Thyroid gland (tissue), 4 donors: ENCODE measurements around the gene PCGF3. TPM values are rescaled to one million over a fixed set of nuclear protein-coding genes. Genes with fewer than 3 reads are reported as not detected.

Experiments
- DNase-seq, 2 donors: peaks; one replicate each; pipeline ENCODE4 v3.0.0-alpha.2; 2019
- H3K27ac ChIP-seq, 3 donors: fragments of 200-600 bp; sonication (generic); 1 replicate in 2 of 3; 2 replicates in 1 of 3; pipeline ENCODE4 v1.5.1; 2016 to 2019; ENCODE audit warnings: mild to moderate bottlenecking in 1 of 3, moderate library complexity in 1 of 3
- H3K27me3 ChIP-seq: fragments of 200-600 bp; sonication (generic); one replicate; pipeline ENCODE4 v1.5.1; 2019
- H3K36me3 ChIP-seq, 2 donors: fragments of 200-600 bp; sonication (generic); one replicate each; pipeline ENCODE4 v1.5.1; 2016 to 2019
- H3K4me1 ChIP-seq, 2 donors: fragments of 200-600 bp; sonication (generic); one replicate each; pipeline ENCODE4 v1.5.1; 2017 to 2019
- H3K4me3 ChIP-seq, 3 donors: fragments of 200-600 bp; sonication (generic); replicated peaks in 1 of 3; 1 replicate in 2 of 3; 2 replicates in 1 of 3; pipeline ENCODE4 v1.5.1; 2016; ENCODE audit warnings: mild to moderate bottlenecking in 1 of 3
- H3K9me3 ChIP-seq: fragments of 200-600 bp; sonication (generic); one replicate; pipeline ENCODE4 v1.5.1; 2017
- POLR2A ChIP-seq, 2 donors: fragments of 450-650 bp; IDR thresholded peaks; one replicate each; pipeline ENCODE4 v1.6.1; 2017; ENCODE audit warnings: antibody characterized with exemption in 2 of 2, mild to moderate bottlenecking in 2 of 2, moderate library complexity in 1 of 2
- whole genome bisulfite sequencing, 2 donors: methylation state at CpG; one replicate each; pipeline ENCODE4 v1.1.5; 2017; 5-methylcytosine and 5-hydroxymethylcytosine counted together
- intact Hi-C: fragments of 100-400 bp; cut with DNase I; formaldehyde crosslinking; loops from one replicate; pipeline ENCODE4 v1.15.1; 2023
- total RNA-seq, 4 donors: library from RNA; depleted of rRNA; stranded (reverse); fragments of >200 nt; gene quantifications; one replicate each; pipeline ENCODE4 v1.2.3, GENCODE V29; 2016
- TF ChIP-seq, protein P1 (sequence below), 6 experiments: fragments of 200-600 bp in 3 of 6; fragments of 450-650 bp in 3 of 6; sonication (generic) in 3 of 6; IDR thresholded peaks; one replicate each; pipeline ENCODE4 v1.5.1; 2016 to 2019; ENCODE audit warnings: antibody characterized with exemption in 6 of 6, mild to moderate bottlenecking in 2 of 6, inconsistent platforms in 1 of 6, moderate library complexity in 1 of 6

PCGF3 gene
- total RNA-seq, 4 donors from 2014 or later: 41.4 to 60.0 (median 50.2) TPM

DNA sequence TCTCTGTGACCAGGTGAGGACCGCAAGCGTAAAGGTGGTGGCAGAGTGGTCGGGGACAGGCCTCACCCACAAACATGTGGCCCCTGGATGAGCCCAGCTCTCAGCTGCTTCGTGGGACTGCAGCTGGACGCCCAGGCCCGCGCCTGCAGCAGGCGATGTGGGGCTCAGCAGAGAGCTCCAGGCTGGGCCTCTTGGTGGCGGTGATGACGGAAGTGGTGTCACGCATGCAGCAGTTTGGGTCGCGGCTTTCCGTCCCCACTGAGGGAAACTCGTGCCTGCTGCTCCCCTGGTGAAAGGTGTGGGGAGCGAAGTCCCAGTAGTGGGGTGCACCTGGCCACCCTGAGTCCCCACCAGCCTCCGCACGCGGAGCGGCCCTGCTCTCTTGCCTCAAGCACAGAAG is 26.9 kb downstream of the PCGF3 start:
- Histone ChIP-seq H3K27me3 (no peaks in the 10 kb centered on the region), H3K4me3 (no peak overlapping the region), H3K36me3 (peaks cover 47 to 50% of the 10 kb centered on the region in 2 donors), H3K27ac (no peak overlapping the region), H3K9me3 (no peaks in the 10 kb centered on the region), H3K4me1 (no peaks in the 10 kb centered on the region)
- TF ChIP-seq, protein P1, sequence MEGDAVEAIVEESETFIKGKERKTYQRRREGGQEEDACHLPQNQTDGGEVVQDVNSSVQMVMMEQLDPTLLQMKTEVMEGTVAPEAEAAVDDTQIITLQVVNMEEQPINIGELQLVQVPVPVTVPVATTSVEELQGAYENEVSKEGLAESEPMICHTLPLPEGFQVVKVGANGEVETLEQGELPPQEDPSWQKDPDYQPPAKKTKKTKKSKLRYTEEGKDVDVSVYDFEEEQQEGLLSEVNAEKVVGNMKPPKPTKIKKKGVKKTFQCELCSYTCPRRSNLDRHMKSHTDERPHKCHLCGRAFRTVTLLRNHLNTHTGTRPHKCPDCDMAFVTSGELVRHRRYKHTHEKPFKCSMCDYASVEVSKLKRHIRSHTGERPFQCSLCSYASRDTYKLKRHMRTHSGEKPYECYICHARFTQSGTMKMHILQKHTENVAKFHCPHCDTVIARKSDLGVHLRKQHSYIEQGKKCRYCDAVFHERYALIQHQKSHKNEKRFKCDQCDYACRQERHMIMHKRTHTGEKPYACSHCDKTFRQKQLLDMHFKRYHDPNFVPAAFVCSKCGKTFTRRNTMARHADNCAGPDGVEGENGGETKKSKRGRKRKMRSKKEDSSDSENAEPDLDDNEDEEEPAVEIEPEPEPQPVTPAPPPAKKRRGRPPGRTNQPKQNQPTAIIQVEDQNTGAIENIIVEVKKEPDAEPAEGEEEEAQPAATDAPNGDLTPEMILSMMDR (IDR thresholded peaks at IDR 0.05): no peak
- no peak for TF ChIP-seq POLR2A (IDR thresholded peaks at IDR 0.05)
- WGBS, 2 donors: 97 to 99% methylated on average over 15 to 16 of the region's 20 CpGs
- intact Hi-C loops: no loop called here
- DNase-seq: no peak

DNA sequence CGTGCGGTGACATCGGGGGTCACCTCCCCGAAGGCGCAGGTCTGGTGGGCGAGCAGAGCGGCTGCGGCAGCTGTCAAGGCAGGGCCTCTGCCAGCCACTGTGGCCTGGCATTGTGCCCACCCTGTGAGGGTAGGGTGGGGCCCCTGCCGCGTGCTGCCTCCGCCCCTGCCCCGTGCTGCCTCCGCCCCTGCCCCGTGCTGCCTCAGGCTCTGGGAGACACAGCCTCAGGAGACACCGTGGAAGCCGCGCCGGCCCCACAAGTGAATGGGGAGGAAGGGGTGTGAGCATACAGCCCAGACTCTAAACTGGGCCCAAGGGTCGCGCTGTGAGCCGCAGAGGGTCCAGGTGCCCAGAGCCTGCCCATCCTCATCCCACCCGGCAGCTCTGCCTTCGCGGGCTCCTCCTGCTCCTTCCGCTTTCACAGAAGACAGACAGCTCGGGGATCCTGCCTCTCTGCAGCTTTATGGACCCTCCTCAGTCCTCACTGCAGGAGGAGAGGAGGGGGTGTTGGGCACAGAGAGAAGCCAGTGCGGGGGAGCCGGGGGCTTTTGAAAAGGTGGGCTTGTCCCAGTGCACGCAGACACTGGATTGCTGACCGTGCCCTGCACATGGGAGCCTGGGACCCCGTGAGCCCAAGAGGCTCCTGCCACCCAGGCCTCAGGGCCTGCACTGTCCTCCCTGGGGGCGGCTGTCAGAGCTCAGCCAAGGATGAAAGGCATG is 27.4 kb downstream of the PCGF3 start:
- 93 to 95% methylated on average over 17 of the region's 32 CpGs for WGBS, 2 donors
- Histone ChIP-seq H3K4me3 (no peak overlapping the region), H3K27me3 (no peaks in the 10 kb centered on the region), H3K9me3 (no peaks in the 10 kb centered on the region), H3K4me1 (no peaks in the 10 kb centered on the region), H3K36me3 (peaks cover 53 to 55% of the 10 kb centered on the region in 2 donors), H3K27ac (no peak overlapping the region)
- no peak for DNase-seq
- TF ChIP-seq, protein P1 (IDR thresholded peaks at IDR 0.05): no peak
- no peak for TF ChIP-seq POLR2A (IDR thresholded peaks at IDR 0.05)
- intact Hi-C loops: no loop called here

DNA sequence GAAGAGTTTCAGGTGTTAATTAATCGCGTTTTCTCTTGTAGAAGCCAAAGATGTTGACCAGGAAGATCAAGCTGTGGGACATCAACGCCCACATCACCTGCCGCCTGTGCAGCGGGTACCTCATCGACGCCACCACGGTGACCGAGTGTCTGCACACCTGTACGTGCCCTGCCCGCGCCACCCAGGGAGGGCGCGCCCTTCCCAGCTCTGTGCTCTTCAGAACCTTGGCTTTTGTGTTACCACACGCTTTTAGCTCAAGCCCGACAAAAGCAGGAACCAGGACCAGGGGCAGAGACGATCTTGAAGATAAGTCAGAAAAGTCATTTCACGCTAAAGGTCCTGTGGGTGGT is 28.0 kb downstream of the PCGF3 start:
- Histone ChIP-seq H3K9me3 (no peaks in the 10 kb centered on the region), H3K27ac (no peak overlapping the region), H3K4me3 (no peak overlapping the region), H3K4me1 (no peaks in the 10 kb centered on the region), H3K36me3 (peaks cover 55 to 56% of the 10 kb centered on the region in 2 donors), H3K27me3 (no peaks in the 10 kb centered on the region)
- WGBS, 2 donors: 95 to 96% methylated on average over 18 of the region's 18 CpGs
- no peak for TF ChIP-seq POLR2A (IDR thresholded peaks at IDR 0.05)
- TF ChIP-seq, protein P1 (IDR thresholded peaks at IDR 0.05): no peak
- no peak for DNase-seq
- intact Hi-C loops: no loop called here

DNA sequence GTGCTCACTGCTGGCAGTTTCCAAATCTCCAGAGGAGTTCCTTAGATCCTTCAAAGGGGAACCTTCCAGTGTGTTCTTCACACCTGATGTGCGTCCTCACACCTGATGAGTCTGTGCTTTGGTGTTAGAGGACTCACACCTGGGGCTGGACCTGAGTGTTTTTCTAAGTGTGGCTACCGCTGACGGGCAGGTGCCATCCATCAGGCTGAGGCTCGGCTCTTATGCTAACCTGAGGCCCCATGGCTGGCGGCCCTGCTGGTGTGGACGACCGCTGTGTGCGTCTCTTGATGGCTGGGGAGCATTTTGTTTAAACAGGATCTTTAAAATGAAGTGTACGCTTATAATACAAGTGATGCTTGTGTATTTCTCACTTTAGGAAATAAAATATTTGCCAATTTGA is 28.4 kb downstream of the PCGF3 start:
- WGBS, 2 donors: 92 to 93% methylated on average over 9 of the region's 9 CpGs
- intact Hi-C loops: no loop called here
- peaks cover 55 to 60% of the 10 kb centered on the region in 2 donors for H3K36me3 ChIP-seq

DNA sequence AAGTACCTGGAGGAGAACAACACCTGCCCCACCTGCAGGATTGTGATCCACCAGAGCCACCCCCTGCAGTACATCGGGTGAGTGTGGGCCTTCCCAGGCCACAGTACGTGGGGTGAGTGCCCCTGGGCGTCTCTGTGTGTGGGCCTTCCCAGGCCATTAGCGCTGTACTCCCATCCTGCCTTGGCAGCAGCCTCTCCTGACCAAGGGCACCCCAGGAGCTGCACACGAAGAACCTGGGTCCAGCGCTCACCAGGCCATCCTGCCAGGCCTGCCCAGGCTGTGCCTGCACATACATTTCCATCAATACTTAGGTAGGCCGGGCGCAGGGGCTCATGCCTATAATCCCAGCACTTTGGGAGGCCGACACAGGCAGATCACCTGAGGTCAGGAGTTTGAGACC is 29.3 kb downstream of the PCGF3 start:
- H3K27me3 ChIP-seq: no peaks in the 10 kb centered on the region
- no peak for DNase-seq
- H3K4me1 ChIP-seq: no peaks in the 10 kb centered on the region
- H3K27ac ChIP-seq: no peak overlapping the region
- H3K9me3 ChIP-seq: no peaks in the 10 kb centered on the region
- TF ChIP-seq POLR2A (IDR thresholded peaks at IDR 0.05): no peak
- TF ChIP-seq, protein P1 (IDR thresholded peaks at IDR 0.05): no peak
- H3K4me3 ChIP-seq: no peak overlapping the region
- intact Hi-C loops: no loop called here
- 95 to 97% methylated on average over 4 to 9 of the region's 9 CpGs for WGBS, 2 donors
- peaks cover 55 to 61% of the 10 kb centered on the region in 2 donors for H3K36me3 ChIP-seq

More for the DNA sequence above, 28.4 kb downstream of the PCGF3 start:
- no peak overlapping the region for H3K27ac ChIP-seq
- no peak for DNase-seq
- H3K9me3 ChIP-seq: no peaks in the 10 kb centered on the region
- no peaks in the 10 kb centered on the region for H3K4me1 ChIP-seq
- no peaks in the 10 kb centered on the region for H3K27me3 ChIP-seq
- H3K4me3 ChIP-seq: no peak overlapping the region
- TF ChIP-seq, protein P1 (IDR thresholded peaks at IDR 0.05): no peak
- no peak for TF ChIP-seq POLR2A (IDR thresholded peaks at IDR 0.05)
